CD14-positive monocyte (primary cell): ENCODE data around the gene SLC6A11. TPM values are rescaled to one million over a fixed set of nuclear protein-coding genes. Genes with fewer than 3 reads are reported as not detected.

ENCODE experiments used
- DNase-seq, 3 donors: peaks; one replicate each; pipeline ENCODE4 v3.0.0-alpha.2; 2011 to 2022
- H2AFZ ChIP-seq: 2 replicates; pipeline ENCODE4 v1.6.0; 2012; ENCODE audit warnings: mild to moderate bottlenecking, low read depth, low read length, inconsistent platforms; ENCODE audit not compliant: insufficient read depth, poor library complexity, severe bottlenecking
- H3K27ac ChIP-seq, 2 donors: 1 replicate in 1 of 2; 2 replicates in 1 of 2; pipeline ENCODE4 v1.5.1; 2012 to 2013; ENCODE audit warnings: low read length in 2 of 2, control low read depth in 1 of 2, inconsistent platforms in 1 of 2, low read depth in 1 of 2, mild to moderate bottlenecking in 1 of 2
- H3K27me3 ChIP-seq, 2 donors: one replicate each; pipeline versions ENCODE4 v1.6.0 to v1.6.1; 2011 to 2013; ENCODE audit warnings: low read length in 2 of 2; ENCODE audit not compliant: control insufficient read depth in 2 of 2, insufficient read depth in 2 of 2
- H3K36me3 ChIP-seq, 2 donors: replicated peaks in 1 of 2; 1 replicate in 1 of 2; 2 replicates in 1 of 2; pipeline versions ENCODE4 v1.5.1 to v1.6.1; 2012 to 2013; ENCODE audit warnings: low read length in 2 of 2, control low read depth in 1 of 2, inconsistent platforms in 1 of 2, mild to moderate bottlenecking in 1 of 2; ENCODE audit not compliant: insufficient read depth in 2 of 2, control insufficient read depth in 1 of 2
- H3K4me1 ChIP-seq, 2 donors: 1 replicate in 1 of 2; 2 replicates in 1 of 2; pipeline versions ENCODE4 v1.5.1 to v1.6.1; 2012 to 2013; ENCODE audit warnings: low read length in 2 of 2, control low read depth in 1 of 2, inconsistent platforms in 1 of 2, mild to moderate bottlenecking in 1 of 2, moderate library complexity in 1 of 2; ENCODE audit not compliant: insufficient read depth in 2 of 2, control insufficient read depth in 1 of 2
- H3K4me2 ChIP-seq: replicated peaks from 2 replicates; pipeline ENCODE3; 2012; ENCODE audit warnings: low read length, moderate library complexity, mild to moderate bottlenecking; ENCODE audit not compliant: poor library complexity, severe bottlenecking; ENCODE audit errors: extremely low read depth
- H3K4me3 ChIP-seq, 3 experiments: fragments of 200-600 bp in 1 of 3; sonication (generic) in 1 of 3; replicated peaks in 1 of 3; 1 replicate in 2 of 3; 2 replicates in 1 of 3; pipeline ENCODE4 v1.5.1; 2011 to 2013; ENCODE audit warnings: low read length in 3 of 3, mild to moderate bottlenecking in 3 of 3, control low read depth in 2 of 3, low read depth in 2 of 3, inconsistent platforms in 1 of 3, moderate library complexity in 1 of 3
- H3K79me2 ChIP-seq: 2 replicates; pipeline ENCODE4 v1.6.0; 2012; ENCODE audit warnings: mild to moderate bottlenecking, control low read depth, inconsistent platforms, low read length, moderate library complexity; ENCODE audit not compliant: insufficient read depth
- H3K9ac ChIP-seq: 2 replicates; pipeline ENCODE4 v1.6.0; 2017; ENCODE audit warnings: low read length, mild to moderate bottlenecking; ENCODE audit not compliant: insufficient read depth, poor library complexity, severe bottlenecking
- H3K9me3 ChIP-seq, 2 donors: replicated peaks in 1 of 2; 1 replicate in 1 of 2; 2 replicates in 1 of 2; pipeline versions ENCODE4 v1.5.1 to v1.6.1; 2012 to 2013; ENCODE audit warnings: low read length in 2 of 2, control low read depth in 1 of 2; ENCODE audit not compliant: control insufficient read depth in 1 of 2, insufficient read depth in 1 of 2
- H4K20me1 ChIP-seq: 2 replicates; pipeline ENCODE4 v1.6.0; 2012; ENCODE audit warnings: mild to moderate bottlenecking, low read length, control low read depth, moderate library complexity; ENCODE audit not compliant: insufficient read depth
- H3K27ac Mint-ChIP-seq, 7 donors: one replicate each; pipeline ENCODE4 v1.8.0; 2020; ENCODE audit warnings: mild to moderate bottlenecking in 7 of 7, mixed read lengths in 7 of 7, moderate library complexity in 6 of 7, inconsistent platforms in 2 of 7
- H3K27me3 Mint-ChIP-seq, 3 donors: one replicate each; pipeline ENCODE4 v1.8.0; 2021 to 2022; ENCODE audit warnings: low read depth in 3 of 3, mild to moderate bottlenecking in 3 of 3, mixed read lengths in 3 of 3, moderate library complexity in 3 of 3, inconsistent platforms in 1 of 3
- H3K36me3 Mint-ChIP-seq, 2 donors: one replicate each; pipeline ENCODE4 v1.8.0; 2020; ENCODE audit warnings: mixed read lengths in 2 of 2, inconsistent platforms in 1 of 2, mild to moderate bottlenecking in 1 of 2
- H3K4me1 Mint-ChIP-seq: one replicate; pipeline ENCODE4 v1.8.0; 2020; ENCODE audit warnings: mild to moderate bottlenecking, mixed read lengths
- H3K4me3 Mint-ChIP-seq, 2 donors: one replicate each; pipeline ENCODE4 v1.8.0; 2020; ENCODE audit warnings: mild to moderate bottlenecking in 2 of 2, mixed read lengths in 2 of 2, moderate library complexity in 1 of 2
- H3K9me3 Mint-ChIP-seq, 7 donors: one replicate each; pipeline ENCODE4 v1.8.0; 2020 to 2022; ENCODE audit warnings: mixed read lengths in 7 of 7, mild to moderate bottlenecking in 6 of 7, moderate library complexity in 6 of 7, inconsistent platforms in 2 of 7
- WGBS: methylation state at CpG from one replicate; pipeline ENCODE4 v1.1.5; 2013; ENCODE audit warnings: missing lambda C conversion rate; ENCODE audit not compliant: insufficient coverage; 5-methylcytosine and 5-hydroxymethylcytosine counted together
- intact Hi-C, 2 donors: fragments of 100-400 bp; cut with micrococcal nuclease; formaldehyde crosslinking; loops; one replicate each; pipeline versions ENCODE4 v1.15.0 to v1.15.1; 2023
- polyA plus RNA-seq, 3 donors: library from polyadenylated mRNA; depleted of rRNA in 1 of 3; unstranded in 2 of 3; stranded (reverse) in 1 of 3; fragments of 300-500 nt in 2 of 3; fragments of >200 nt in 1 of 3; fragmentation: Illumina TruSeq in 2 of 3; gene quantifications; 1 replicate in 2 of 3; 2 replicates in 1 of 3; pipeline ENCODE4 v1.2.3, GENCODE V29; 2012 to 2021
- TF ChIP-seq, protein P1 (sequence below): fragments of 200-600 bp; IDR thresholded peaks from one replicate; pipeline ENCODE4 v1.8.0; 2022; ENCODE audit warnings: antibody characterized with exemption, mild to moderate bottlenecking

The SLC6A11 gene
- polyA plus RNA-seq, 3 donors, result not detected

DNA sequence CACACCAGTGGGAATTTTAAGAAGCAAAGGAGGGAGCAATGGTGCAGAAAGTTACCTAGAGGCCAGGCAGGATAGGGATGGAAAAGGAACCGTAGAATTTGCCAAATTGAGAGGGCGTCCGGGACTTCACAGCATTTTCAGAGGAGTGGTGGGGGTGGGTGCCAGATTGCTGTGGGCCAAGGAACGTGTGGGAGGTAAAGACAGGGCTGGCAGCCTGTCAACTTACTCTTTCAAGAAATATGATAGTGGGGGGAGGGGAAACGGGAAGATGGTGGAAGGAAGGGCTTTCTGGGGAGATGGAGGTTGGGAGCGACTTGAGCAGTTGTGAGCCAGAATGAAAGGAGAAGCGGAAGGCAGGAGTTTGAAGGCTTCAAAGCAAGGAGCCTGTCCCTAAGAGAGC is 1.4 kb upstream of the SLC6A11 start:
- DNase-seq, result no peak
- no peak overlapping the region for H3K27ac ChIP-seq
- H3K4me1 Mint-ChIP-seq, result peaks cover 1% of the 10 kb centered on the region
- H3K9me3 ChIP-seq, result no peaks in the 10 kb centered on the region
- H3K79me2 ChIP-seq, result no peaks in the 10 kb centered on the region
- intact Hi-C loops, result no loop called here
- H3K36me3 Mint-ChIP-seq, result no peaks in the 10 kb centered on the region
- no peak overlapping the region for H3K4me3 Mint-ChIP-seq
- TF ChIP-seq, protein P1, sequence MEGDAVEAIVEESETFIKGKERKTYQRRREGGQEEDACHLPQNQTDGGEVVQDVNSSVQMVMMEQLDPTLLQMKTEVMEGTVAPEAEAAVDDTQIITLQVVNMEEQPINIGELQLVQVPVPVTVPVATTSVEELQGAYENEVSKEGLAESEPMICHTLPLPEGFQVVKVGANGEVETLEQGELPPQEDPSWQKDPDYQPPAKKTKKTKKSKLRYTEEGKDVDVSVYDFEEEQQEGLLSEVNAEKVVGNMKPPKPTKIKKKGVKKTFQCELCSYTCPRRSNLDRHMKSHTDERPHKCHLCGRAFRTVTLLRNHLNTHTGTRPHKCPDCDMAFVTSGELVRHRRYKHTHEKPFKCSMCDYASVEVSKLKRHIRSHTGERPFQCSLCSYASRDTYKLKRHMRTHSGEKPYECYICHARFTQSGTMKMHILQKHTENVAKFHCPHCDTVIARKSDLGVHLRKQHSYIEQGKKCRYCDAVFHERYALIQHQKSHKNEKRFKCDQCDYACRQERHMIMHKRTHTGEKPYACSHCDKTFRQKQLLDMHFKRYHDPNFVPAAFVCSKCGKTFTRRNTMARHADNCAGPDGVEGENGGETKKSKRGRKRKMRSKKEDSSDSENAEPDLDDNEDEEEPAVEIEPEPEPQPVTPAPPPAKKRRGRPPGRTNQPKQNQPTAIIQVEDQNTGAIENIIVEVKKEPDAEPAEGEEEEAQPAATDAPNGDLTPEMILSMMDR, result no peak
- H3K9ac ChIP-seq, result no peak overlapping the region
- no peaks in the 10 kb centered on the region for H3K4me1 ChIP-seq
- H3K27me3 ChIP-seq, result peaks cover 24 to 31% of the 10 kb centered on the region in 2 donors
- peaks cover 0 to 6% (median 0%) of the 10 kb centered on the region in 7 donors for H3K9me3 Mint-ChIP-seq
- WGBS, result 83% methylated on average over 7 of the region's 7 CpGs
- H3K4me3 ChIP-seq, result no peak overlapping the region
- peak overlapping the region in 1 of 7 donors; percentile 15 for H3K27ac Mint-ChIP-seq
- H4K20me1 ChIP-seq, result no peaks in the 10 kb centered on the region
- H3K27me3 Mint-ChIP-seq, result peaks cover 33 to 40% (median 39%) of the 10 kb centered on the region in 3 donors
- no peak overlapping the region for H3K4me2 ChIP-seq
- H3K36me3 ChIP-seq, result no peaks in the 10 kb centered on the region
- no peak overlapping the region for H2AFZ ChIP-seq

DNA sequence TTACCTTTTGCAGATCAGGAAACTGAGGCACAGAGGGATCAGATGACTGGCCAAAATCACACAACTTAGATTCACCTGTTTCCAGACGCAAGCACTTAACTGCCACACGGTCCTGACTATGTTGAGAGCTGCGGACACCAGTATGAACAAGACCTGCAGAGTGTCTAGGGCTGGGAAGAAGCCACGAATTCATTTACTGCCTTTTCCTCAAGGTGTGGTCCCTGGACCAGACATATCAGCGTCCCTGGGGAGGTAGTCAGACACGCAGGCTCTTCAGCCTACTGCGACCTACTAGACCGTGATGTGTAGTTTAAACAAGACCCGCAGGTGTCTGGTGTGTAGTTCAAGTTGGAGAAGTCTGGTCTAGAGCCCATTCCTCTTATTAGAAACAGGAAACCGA is 541 bp upstream of the SLC6A11 start:
- peak overlapping the region in 1 of 2 donors; percentile 67 for H3K4me3 Mint-ChIP-seq
- no peak overlapping the region for H3K27ac ChIP-seq
- H3K9me3 ChIP-seq, result no peaks in the 10 kb centered on the region
- WGBS, result 86% methylated on average over 8 of the region's 10 CpGs
- no peak overlapping the region for H3K4me3 ChIP-seq
- H3K36me3 ChIP-seq, result no peaks in the 10 kb centered on the region
- no peaks in the 10 kb centered on the region for H3K79me2 ChIP-seq
- intact Hi-C loops, result no loop called here
- DNase-seq, result no peak
- H2AFZ ChIP-seq, result no peak overlapping the region
- H3K9ac ChIP-seq, result no peak overlapping the region
- H3K36me3 Mint-ChIP-seq, result no peaks in the 10 kb centered on the region
- TF ChIP-seq, protein P1, result no peak
- H3K4me2 ChIP-seq, result no peak overlapping the region
- H3K27ac Mint-ChIP-seq, result no peak overlapping the region
- peaks cover 0 to 6% (median 0%) of the 10 kb centered on the region in 7 donors for H3K9me3 Mint-ChIP-seq
- peaks cover 24 to 31% of the 10 kb centered on the region in 2 donors for H3K27me3 ChIP-seq
- peaks cover 35 to 40% (median 36%) of the 10 kb centered on the region in 3 donors for H3K27me3 Mint-ChIP-seq
- no peaks in the 10 kb centered on the region for H3K4me1 ChIP-seq
- no peaks in the 10 kb centered on the region for H4K20me1 ChIP-seq
- H3K4me1 Mint-ChIP-seq, result peaks cover 1% of the 10 kb centered on the region
